ENCODE measurements around the gene DYSF.

GRCh38 chr2:71684226-71685072 lies 231.1 kb downstream of the DYSF start:
- TF ChIP-seq POLR2A (IDR thresholded peaks at IDR 0.05; ENCODE audit: borderline replicate concordance, extremely low read depth, insufficient read depth, insufficient read length) (no peak), MAX (IDR thresholded peaks at IDR 0.05) (no peak), EZH2phosphoT487 (IDR thresholded peaks at IDR 0.05; ENCODE audit: borderline replicate concordance) (no peak), ATF3 (IDR thresholded peaks at IDR 0.05) (no peak), SRF (IDR thresholded peaks at IDR 0.05; ENCODE audit: low read depth) (no peak), CTCF (IDR thresholded peaks at IDR 0.05 in 2 of 3, conservative IDR thresholded peaks at IDR 0.05 in 1 of 3; ENCODE audit: borderline replicate concordance in 1 of 3, insufficient read depth in 1 of 3, low read depth in 2 of 3, low read length in 2 of 3) (no peak)
